K562 (cell line): ENCODE results near the gene AAGAB. TPM values are rescaled to one million over a fixed set of nuclear protein-coding genes. Genes with fewer than 3 reads are reported as not detected.

Experiments used
- ATAC-seq: fragments of 200-7000 bp; cut with Tn5 transposase; 3 replicates; pipeline ENCODE4 v1.9.1; 2020; ENCODE audit warnings: moderate library complexity
- BruUV-seq: library from RNA; stranded (reverse); fragments of 400-500 nt; replicated peaks from 2 replicates; lab custom pipeline; 2021; lab: Mats Ljungman, UMichigan
- CTCF ChIA-PET: fragments of 300-600 bp; formaldehyde crosslinking; extraction: SDS; loops from one replicate; lab custom pipeline; 2021; ENCODE audit warnings: low intra/inter-chr PET ratio; lab: Yijun Ruan, JAX
- POLR2A ChIA-PET: fragments of 300-600, 350-650 bp; sonication (Branson Sonifier 250); formaldehyde crosslinking; extraction: SDS; loops from one replicate; lab custom pipeline; 2021; ENCODE audit warnings: antibody characterized with exemption, inconsistent platforms; lab: Yijun Ruan, JAX
- DNase-seq, 4 experiments: peaks; one replicate each; pipeline versions ENCODE4 v3.0.0 to v3.0.0-alpha.2; 2011 to 2018; ENCODE audit warnings: low spot score in 3 of 4, mixed read lengths in 3 of 4; ENCODE audit errors: extremely low read depth in 1 of 4
- FAIRE-seq: peaks from 2 replicates; lab custom pipeline; 2011; peaks lifted over from hg19 to GRCh38; lab: Jason Lieb, UNC
- H2AFZ ChIP-seq: 2 replicates; pipeline ENCODE4 v1.6.0; 2011; ENCODE audit warnings: low read depth, low read length, control low read depth, inconsistent platforms
- H3K27ac ChIP-seq: fragments of 200-600 bp; 3 replicates; pipeline ENCODE4 v1.8.0; 2011; ENCODE audit warnings: low read depth, mild to moderate bottlenecking, control low read depth, inconsistent platforms, low read length, moderate library complexity, mixed read lengths; ENCODE audit errors: extremely low read depth
- H3K27me3 ChIP-seq, 2 experiments: fragments of 300-600 bp in 1 of 2; 2 replicates in 1 of 2; 3 replicates in 1 of 2; pipeline versions ENCODE4 v1.6.0 to v1.8.0; 2011; ENCODE audit warnings: inconsistent platforms in 2 of 2, low read length in 2 of 2, mild to moderate bottlenecking in 1 of 2, mixed read lengths in 1 of 2, moderate library complexity in 1 of 2; ENCODE audit not compliant: control insufficient read depth in 2 of 2, insufficient read depth in 2 of 2
- H3K36me3 ChIP-seq: fragments of 300-600 bp; 3 replicates; pipeline ENCODE4 v1.8.0; 2011; ENCODE audit warnings: mild to moderate bottlenecking, low read length, inconsistent platforms; ENCODE audit not compliant: control insufficient read depth, insufficient read depth
- H3K4me1 ChIP-seq, 2 experiments: fragments of 200-600 bp in 1 of 2; replicated peaks in 1 of 2; 2 replicates in 1 of 2; 3 replicates in 1 of 2; pipeline versions ENCODE4 v1.5.1 to v1.8.0; 2011; ENCODE audit warnings: inconsistent platforms in 2 of 2, low read length in 2 of 2, mild to moderate bottlenecking in 1 of 2, mixed read lengths in 1 of 2, moderate library complexity in 1 of 2; ENCODE audit not compliant: control insufficient read depth in 2 of 2, insufficient read depth in 2 of 2
- H3K4me2 ChIP-seq: 2 replicates; pipeline ENCODE4 v1.6.1; 2011; ENCODE audit warnings: low read length, control low read depth, inconsistent platforms, mixed read lengths; ENCODE audit not compliant: insufficient read depth
- H3K4me3 ChIP-seq: fragments of 200-600 bp; sonication (generic), shearing (Covaris generic); 2 replicates; pipeline ENCODE4 v1.5.1; 2016; ENCODE audit warnings: control low read depth, inconsistent platforms
- H3K79me2 ChIP-seq: fragments of 200-600 bp; 3 replicates; pipeline ENCODE4 v1.8.0; 2011; ENCODE audit warnings: low read length, inconsistent platforms; ENCODE audit not compliant: control insufficient read depth, insufficient read depth
- H3K9ac ChIP-seq, 2 experiments: 2 replicates each; pipeline versions ENCODE4 v1.6.0 to v1.6.1; 2011; ENCODE audit warnings: low read depth in 2 of 2, low read length in 2 of 2, control low read depth in 1 of 2, inconsistent platforms in 1 of 2, mild to moderate bottlenecking in 1 of 2, mixed read lengths in 1 of 2; ENCODE audit not compliant: insufficient read depth in 1 of 2
- H3K9me1 ChIP-seq: one replicate; pipeline ENCODE4 v1.6.0; 2011; ENCODE audit warnings: inconsistent platforms, mild to moderate bottlenecking, low read length, moderate library complexity; ENCODE audit not compliant: control insufficient read depth, insufficient read depth
- H3K9me3 ChIP-seq: replicated peaks from 2 replicates; pipeline ENCODE4 v1.5.1; 2011; ENCODE audit warnings: low read depth, low read length, inconsistent platforms; ENCODE audit not compliant: control insufficient read depth, insufficient read depth
- H4K20me1 ChIP-seq: replicated peaks from 2 replicates; pipeline ENCODE4 v1.6.1; 2011; ENCODE audit warnings: low read length, inconsistent platforms, mixed read lengths; ENCODE audit not compliant: control insufficient read depth, insufficient read depth
- CC2D1A ChIP-seq: fragments of 450-650 bp; IDR thresholded peaks from 2 replicates; pipeline ENCODE4 v1.6.1; 2017; ENCODE audit warnings: mild to moderate bottlenecking
- FOXA3 ChIP-seq, 2 experiments: fragments of 450-650 bp in 1 of 2; sonication (generic) in 1 of 2; formaldehyde crosslinking; IDR thresholded peaks in 1 of 2; conservative IDR thresholded peaks in 1 of 2; 2 replicates each; pipeline versions ENCODE4 v1.4.0 to v1.8.0; 2020 to 2022; ENCODE audit warnings: mild to moderate bottlenecking in 2 of 2, missing genetic modification reagents in 1 of 2
- MYC ChIP-seq, 2 experiments: fragments of 250-450 bp in 1 of 2; sonication (Bioruptor Pico) in 1 of 2; IDR thresholded peaks; 2 replicates each; pipeline versions ENCODE4 v1.5.1 to v1.6.1; 2012 to 2021; ENCODE audit warnings: low read depth in 2 of 2, borderline replicate concordance in 1 of 2, improper control_type of control experiment in 1 of 2, low read length in 1 of 2, mild to moderate bottlenecking in 1 of 2, moderate library complexity in 1 of 2
- NCOA4 ChIP-seq: fragments of 450-650 bp; IDR thresholded peaks from 2 replicates; pipeline ENCODE4 v1.6.1; 2018; ENCODE audit warnings: mild to moderate bottlenecking; ENCODE audit not compliant: partially characterized antibody
- NFIC ChIP-seq: fragments of 450-650 bp; IDR thresholded peaks from 2 replicates; pipeline ENCODE4 v1.6.1; 2017; ENCODE audit warnings: mild to moderate bottlenecking, inconsistent platforms
- NR1H2 ChIP-seq: sonication (generic); formaldehyde crosslinking; IDR thresholded peaks from 2 replicates; pipeline ENCODE4 v1.4.0; 2020; ENCODE audit warnings: mild to moderate bottlenecking, missing genetic modification reagents
- NR2C1 ChIP-seq, 2 experiments: fragments of 450-650 bp; IDR thresholded peaks; 2 replicates each; pipeline ENCODE4 v1.6.1; 2017; ENCODE audit warnings: mild to moderate bottlenecking in 2 of 2, antibody characterized with exemption in 1 of 2, inconsistent platforms in 1 of 2, missing compliant biosample characterization in 1 of 2, missing genetic modification characterization in 1 of 2
- PHB ChIP-seq: fragments of 250-450 bp; sonication (Bioruptor Pico); IDR thresholded peaks from 2 replicates; pipeline ENCODE4 v1.5.0; 2021
- RB1 ChIP-seq: fragments of 450-650 bp; IDR thresholded peaks from 2 replicates; pipeline ENCODE4 v1.6.1; 2017; ENCODE audit warnings: low read depth, mild to moderate bottlenecking
- SNAPC5 ChIP-seq: fragments of 250-450 bp; sonication (Bioruptor Pico); IDR thresholded peaks from 2 replicates; pipeline ENCODE4 v1.8.0; 2021; ENCODE audit warnings: moderate library complexity, mild to moderate bottlenecking, inconsistent platforms
- SNRNP70 ChIP-seq: fragments of 200-400 bp; formaldehyde crosslinking; optimal IDR thresholded peaks from 2 replicates; pipeline ENCODE3; 2017; ENCODE audit warnings: low read depth, low read length
- SREBF2 ChIP-seq: sonication (generic); formaldehyde crosslinking; IDR thresholded peaks from 2 replicates; pipeline ENCODE4 v1.4.0; 2020; ENCODE audit warnings: mild to moderate bottlenecking, missing genetic modification reagents
- UBTF ChIP-seq, 2 experiments: IDR thresholded peaks; 2 replicates each; pipeline ENCODE4 v1.6.1; 2012; ENCODE audit warnings: improper control_type of control experiment in 2 of 2, low read depth in 2 of 2, low read length in 2 of 2, borderline replicate concordance in 1 of 2
- ZBTB43 ChIP-seq: sonication (generic); formaldehyde crosslinking; IDR thresholded peaks from 2 replicates; pipeline ENCODE4 v1.8.0; 2023; ENCODE audit warnings: mild to moderate bottlenecking, missing genetic modification reagents
- ZFP91 ChIP-seq: sonication (generic); formaldehyde crosslinking; IDR thresholded peaks from 2 replicates; pipeline ENCODE4 v1.8.0; 2022; ENCODE audit warnings: mild to moderate bottlenecking, missing genetic modification reagents
- ZNF644 ChIP-seq: fragments of 200-800 bp; sonication (Bioruptor generic); IDR thresholded peaks from 2 replicates; pipeline ENCODE4 v1.6.1; 2016; ENCODE audit warnings: low read depth, missing genetic modification characterization, missing compliant biosample characterization
- WGBS: fragments of 100-300 bp; shearing (Covaris generic); methylation state at CpG from one replicate; pipeline ENCODE4 v1.1.6; 2016; ENCODE audit warnings: low coverage, mixed read lengths; ENCODE audit not compliant: insufficient coverage; ENCODE audit errors: missing lambda C conversion rate; 5-methylcytosine and 5-hydroxymethylcytosine counted together
- in situ Hi-C: fragments of 300-500 bp; cut with MboI; formaldehyde crosslinking; loops from 4 replicates; pipeline ENCODE4 v1.15.0; 2018; ENCODE audit warnings: inconsistent platforms, mixed read lengths
- intact Hi-C: fragments of 100-400 bp; cut with micrococcal nuclease; formaldehyde crosslinking; loops from 2 replicates; pipeline ENCODE4 v1.14.2; 2022
- polyA plus RNA-seq, 8 experiments: library from polyadenylated mRNA; depleted of rRNA in 4 of 8; stranded (reverse) in 5 of 8; unstranded in 3 of 8; fragments of >200 nt; fragmentation: Nextera tagmentation in 2 of 8; fragmentation: Illumina TruSeq in 1 of 8; extraction: Ambion mirVana in 2 of 8; extraction: Trizol in 1 of 8; gene quantifications; 2 replicates each; pipeline versions ENCODE4 v1.2.1 to v1.2.3, GENCODE V29; 2011 to 2014; ENCODE audit warnings: inconsistent platforms in 1 of 8, missing spikeins in 1 of 8
- total RNA-seq, 7 experiments: library from RNA; depleted of rRNA in 6 of 7; stranded (reverse); fragments of >200 nt in 6 of 7; fragmentation: Illumina TruSeq in 2 of 7; extraction: Trizol in 2 of 7; gene quantifications; 2 replicates each; pipeline versions ENCODE4 v1.2.1 to v1.2.3, GENCODE V29; 2011 to 2021; ENCODE audit warnings: low replicate concordance in 1 of 7

The AAGAB gene
- total and polyA plus RNA-seq, 9 of the 15 experiments (the other 6 are each of a cell fraction or from before 2014, with no cell fraction given) = 17.8 to 109 (median 58.3) TPM

GRCh38 chr15:67230504-67230903 is 24.0 kb downstream of the AAGAB start (continued):
- no peak for TF ChIP-seq MYC (IDR thresholded peaks at IDR 0.05; ENCODE audit: low read depth, low read length)
- no peak for TF ChIP-seq MYC (CRISPR knock-in tag; IDR thresholded peaks at IDR 0.05; ENCODE audit: borderline replicate concordance, low read depth)
- no peak for TF ChIP-seq ZBTB43 (CRISPR knock-in tag)
- TF ChIP-seq PHB = no peak
- TF ChIP-seq NCOA4 = no peak
- TF ChIP-seq, all 486 proteins: peak for 0

- BruUV-seq = no TSS peak
- no peak for TF ChIP-seq NR1H2
- TF ChIP-seq SREBF2 (CRISPR knock-in tag) = no peak
- TF ChIP-seq PHB = no peak
- TF ChIP-seq UBTF (IDR thresholded peaks at IDR 0.05; ENCODE audit: borderline replicate concordance in 1 of 2, low read depth in 2 of 2, low read length in 2 of 2) = no peak
- no peak for TF ChIP-seq ZFP91
- TF ChIP-seq NR2C1 (IDR thresholded peaks at IDR 0.05) = no peak
- TF ChIP-seq NR2C1 (tag; IDR thresholded peaks at IDR 0.05) = no peak
- TF ChIP-seq ZNF644 = no peak
- TF ChIP-seq FOXA3 (CRISPR knock-in tag; conservative IDR thresholded peaks at IDR 0.05 in 1 of 2, IDR thresholded peaks at IDR 0.05 in 1 of 2) = no peak
- no peak for TF ChIP-seq SNAPC5
- TF ChIP-seq CC2D1A = no peak
- no peak for TF ChIP-seq SNRNP70
- TF ChIP-seq RB1 = no peak
- no peak for TF ChIP-seq NFIC
Observed at GRCh38 chr15:67228286-67228685, 26.2 kb downstream of the AAGAB start.

More at GRCh38 chr15:67228286-67228685, 26.2 kb downstream of the AAGAB start:
- H3K27me3 ChIP-seq = no peaks in the 10 kb centered on the region
- intact Hi-C loops (no loop called here), in situ Hi-C loops (no loop called here)
- H3K4me1 ChIP-seq = no peaks in the 10 kb centered on the region
- no peak overlapping the region for H3K4me3 ChIP-seq
- H3K4me2 ChIP-seq = no peak overlapping the region
- DNase-seq = no peak
- H3K27ac ChIP-seq = no peak overlapping the region
- H3K9ac ChIP-seq = no peak overlapping the region
- peaks cover 58% of the 10 kb centered on the region for H3K36me3 ChIP-seq
- no peak for ATAC-seq
- ChIA-PET CTCF (no interaction called here), POLR2A (no interaction called here)
- no peak for FAIRE-seq
- H3K79me2 ChIP-seq = no peaks in the 10 kb centered on the region
- no peak overlapping the region for H2AFZ ChIP-seq
- no peaks in the 10 kb centered on the region for H3K9me1 ChIP-seq
- H4K20me1 ChIP-seq = no peaks in the 10 kb centered on the region
- WGBS = 72% methylated on average over 1 of the region's 1 CpG
- H3K9me3 ChIP-seq = no peaks in the 10 kb centered on the region
